Mesodermal cell (in vitro differentiated cells): ENCODE data around the gene CRELD1.

Experiments
- H3K27ac ChIP-seq: 2 replicates; pipeline ENCODE4 v1.7.0; 2013; ENCODE audit warnings: mild to moderate bottlenecking, low read depth, low read length, moderate library complexity; ENCODE audit not compliant: severe bottlenecking
- H3K36me3 ChIP-seq: 2 replicates; pipeline ENCODE4 v1.7.1; 2013; ENCODE audit warnings: mild to moderate bottlenecking, low read length, moderate library complexity; ENCODE audit not compliant: control insufficient read depth, insufficient read depth
- H3K4me1 ChIP-seq: one replicate; pipeline ENCODE4 v1.7.1; 2013; ENCODE audit warnings: mild to moderate bottlenecking, low read length; ENCODE audit not compliant: insufficient read depth, control insufficient read depth, poor library complexity, severe bottlenecking
- H3K4me3 ChIP-seq: 2 replicates; pipeline ENCODE4 v1.7.0; 2013; ENCODE audit warnings: low read length, control low read depth, mild to moderate bottlenecking; ENCODE audit not compliant: insufficient read depth, poor library complexity, severe bottlenecking; ENCODE audit errors: extremely low read depth
- H3K9me3 ChIP-seq: 2 replicates; pipeline ENCODE4 v1.7.1; 2013; ENCODE audit warnings: mild to moderate bottlenecking, low read length, moderate library complexity; ENCODE audit not compliant: control insufficient read depth
- WGBS, 2 experiments: methylation state at CpG; one replicate each; pipeline ENCODE4 v1.1.5; 2013; ENCODE audit warnings: missing lambda C conversion rate in 2 of 2; ENCODE audit not compliant: insufficient coverage in 2 of 2; 5-methylcytosine and 5-hydroxymethylcytosine counted together

Gene CRELD1

GRCh38 chr3:9916734-9917680 lies 16.6 kb upstream of the CRELD1 start, which contains the start of gene IL17RC:
TSS of gene IL17RC (plus strand) at chr3:9917098. CDS start at chr3:9917316, 218 bp downstream.
- Histone ChIP-seq H3K27ac (peak within 1 kb of the TSS; percentile 86), H3K4me1 (peaks cover 12% of the 10 kb centered on the region), H3K9me3 (no peaks in the 10 kb centered on the region), H3K36me3 (peaks cover 4% of the 10 kb centered on the region), H3K4me3 (peak within 1 kb of the TSS; percentile 45)
- WGBS, 2 experiments = 37 to 42% methylated on average over 11 to 13 of the region's 19 CpGs

GRCh38 chr3:9917820-9918219 lies 15.8 kb upstream of the CRELD1 start:
- peaks cover 12% of the 10 kb centered on the region for H3K4me1 ChIP-seq
- H3K9me3 ChIP-seq = no peaks in the 10 kb centered on the region
- no peak overlapping the region for H3K4me3 ChIP-seq
- no peak overlapping the region for H3K27ac ChIP-seq
- WGBS, 2 experiments = 97 to 98% methylated on average over 7 to 10 of the region's 10 CpGs
- H3K36me3 ChIP-seq = no peaks in the 10 kb centered on the region

GRCh38 chr3:9918261-9919038 lies 15.2 kb upstream of the CRELD1 start:
- 88 to 100% methylated on average over 1 to 3 of the region's 8 CpGs for WGBS, 2 experiments
- H3K4me1 ChIP-seq = peaks cover 12% of the 10 kb centered on the region
- no peaks in the 10 kb centered on the region for H3K36me3 ChIP-seq
- no peak overlapping the region for H3K27ac ChIP-seq
- no peaks in the 10 kb centered on the region for H3K9me3 ChIP-seq
- H3K4me3 ChIP-seq = no peak overlapping the region

DNA sequence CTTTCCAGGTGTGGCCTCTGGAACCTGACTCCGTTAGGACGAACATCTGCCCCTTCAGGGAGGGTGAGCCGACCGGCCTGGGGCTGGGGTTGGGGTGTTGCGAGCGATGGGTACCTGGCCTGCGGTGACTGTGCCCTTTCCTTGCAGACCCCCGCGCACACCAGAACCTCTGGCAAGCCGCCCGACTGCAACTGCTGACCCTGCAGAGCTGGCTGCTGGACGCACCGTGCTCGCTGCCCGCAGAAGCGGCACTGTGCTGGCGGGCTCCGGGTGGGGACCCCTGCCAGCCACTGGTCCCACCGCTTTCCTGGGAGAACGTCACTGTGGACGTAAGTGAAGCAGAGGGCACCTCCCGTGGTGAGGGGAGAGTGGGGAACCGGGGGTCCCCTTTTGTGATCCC lies 5.5 kb upstream of the CRELD1 start:
- no peak overlapping the region for H3K4me3 ChIP-seq
- no peak overlapping the region for H3K27ac ChIP-seq
- H3K4me1 ChIP-seq = no peaks in the 10 kb centered on the region
- WGBS, 2 experiments = 95 to 97% methylated on average over 17 to 19 of the region's 23 CpGs
- peaks cover 12% of the 10 kb centered on the region for H3K36me3 ChIP-seq
- no peaks in the 10 kb centered on the region for H3K9me3 ChIP-seq

DNA sequence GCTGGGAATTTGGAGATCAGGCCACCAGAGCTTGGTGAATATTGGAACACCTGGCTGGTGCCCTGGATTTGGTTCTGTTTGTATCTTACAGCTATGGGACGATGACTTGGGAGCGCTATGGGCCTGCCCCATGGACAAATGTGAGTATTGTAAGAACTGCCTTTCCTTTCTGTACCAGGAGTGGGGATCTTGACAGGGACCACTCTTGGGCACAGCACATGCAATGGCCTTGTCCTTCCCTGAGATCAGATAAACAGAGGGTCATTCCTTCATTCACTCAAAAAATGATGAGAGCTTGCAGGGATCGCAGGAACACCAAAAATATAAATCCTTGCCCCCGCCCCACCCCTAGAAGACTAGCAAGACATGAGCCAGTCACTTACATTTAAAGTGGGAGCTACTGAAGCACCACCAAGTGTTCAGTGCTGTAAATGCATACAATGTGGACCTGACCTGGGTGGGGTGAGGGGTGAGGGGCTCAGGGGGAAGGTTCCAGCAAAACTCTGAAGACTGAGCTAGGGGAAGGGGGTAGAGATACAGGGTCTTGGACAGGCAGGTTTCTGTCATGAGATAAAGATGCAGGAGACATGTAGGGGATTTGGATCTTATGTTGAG lies 2.7 kb upstream of the CRELD1 start:
- Histone ChIP-seq H3K27ac (no peak overlapping the region), H3K36me3 (peaks cover 19% of the 10 kb centered on the region), H3K4me3 (no peak overlapping the region), H3K4me1 (no peaks in the 10 kb centered on the region), H3K9me3 (no peaks in the 10 kb centered on the region)
- WGBS, 2 experiments = 91 to 94% methylated on average over 2 to 4 of the region's 4 CpGs

GRCh38 chr3:9932535-9932842 lies 1.1 kb upstream of the CRELD1 start:
- H3K9me3 ChIP-seq = no peaks in the 10 kb centered on the region
- no peaks in the 10 kb centered on the region for H3K4me1 ChIP-seq
- 40% methylated on average over 2 of the region's 13 CpGs; no CpG with 5 or more reads in 1 of the 2 experiments for WGBS, 2 experiments
- H3K4me3 ChIP-seq = peak overlapping the region; percentile 61
- H3K27ac ChIP-seq = peak overlapping the region; percentile 53
- peaks cover 33% of the 10 kb centered on the region for H3K36me3 ChIP-seq

- no peaks in the 10 kb centered on the region for H3K9me3 ChIP-seq
- WGBS, 2 experiments = 0 to 1% methylated on average over 57 to 74 of the region's 77 CpGs
- peak overlapping the region; percentile 61 for H3K4me3 ChIP-seq
- H3K36me3 ChIP-seq = peaks cover 37% of the 10 kb centered on the region
- H3K27ac ChIP-seq = peak overlapping the region; percentile 81
- H3K4me1 ChIP-seq = no peaks in the 10 kb centered on the region
Observed at GRCh38 chr3:9932843-9933560, 632 bp upstream of the CRELD1 start.

DNA sequence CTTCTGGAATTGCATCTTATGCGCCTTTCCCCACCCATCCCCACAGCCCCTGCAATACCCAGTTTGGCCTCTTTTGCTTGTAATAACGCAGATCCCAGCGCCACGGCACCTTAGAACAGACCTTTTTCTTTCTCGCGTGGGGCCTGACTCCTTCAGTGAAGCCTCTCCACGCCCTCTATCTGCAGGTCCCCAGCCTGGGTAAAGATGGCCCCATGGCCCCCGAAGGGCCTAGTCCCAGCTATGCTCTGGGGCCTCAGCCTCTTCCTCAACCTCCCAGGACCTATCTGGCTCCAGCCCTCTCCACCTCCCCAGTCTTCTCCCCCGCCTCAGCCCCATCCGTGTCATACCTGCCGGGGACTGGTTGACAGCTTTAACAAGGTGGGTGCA lies 594 bp downstream of the CRELD1 start:
- peak overlapping the region; percentile 61 for H3K4me3 ChIP-seq
- 52% methylated on average over 11 of the region's 11 CpGs for WGBS, 2 experiments
- no peaks in the 10 kb centered on the region for H3K9me3 ChIP-seq
- peaks cover 37% of the 10 kb centered on the region for H3K36me3 ChIP-seq
- H3K4me1 ChIP-seq = no peaks in the 10 kb centered on the region
- H3K27ac ChIP-seq = no peak overlapping the region

- 62 to 83% methylated on average over 3 to 4 of the region's 4 CpGs for WGBS, 2 experiments
- Histone ChIP-seq H3K36me3 (peaks cover 35% of the 10 kb centered on the region), H3K4me3 (no peak overlapping the region), H3K27ac (no peak overlapping the region), H3K4me1 (no peaks in the 10 kb centered on the region), H3K9me3 (no peaks in the 10 kb centered on the region)
Observed at GRCh38 chr3:9934993-9935392, 1.4 kb downstream of the CRELD1 start.

DNA sequence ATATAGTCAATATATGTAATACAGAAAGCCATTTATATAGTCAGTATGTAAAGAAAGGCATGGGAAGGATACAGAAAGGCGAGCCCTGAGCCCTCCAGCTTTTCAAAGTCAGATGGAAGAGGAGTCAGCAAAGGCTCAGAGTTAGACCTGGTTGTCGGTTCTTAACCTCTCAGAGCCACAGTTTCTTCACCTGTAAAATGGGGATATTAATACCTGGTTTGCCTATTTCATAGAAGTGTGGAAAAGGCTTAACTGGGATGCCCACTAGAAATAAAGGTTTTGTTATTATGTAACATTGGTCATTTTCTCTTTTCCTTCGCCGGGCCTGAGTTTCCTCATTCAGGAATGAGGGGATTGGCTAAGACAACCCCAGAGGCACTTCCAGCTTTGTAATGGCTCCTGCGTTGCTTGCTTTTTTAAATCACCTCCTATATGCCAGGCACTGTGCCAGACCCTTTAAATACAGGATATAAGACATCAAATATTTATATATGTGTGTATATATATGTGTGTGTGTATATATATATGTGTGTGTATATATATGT lies 2.4 kb downstream of the CRELD1 start:
- H3K36me3 ChIP-seq = peaks cover 30% of the 10 kb centered on the region
- no peaks in the 10 kb centered on the region for H3K4me1 ChIP-seq
- no peak overlapping the region for H3K27ac ChIP-seq
- H3K9me3 ChIP-seq = no peaks in the 10 kb centered on the region
- 100% methylated on average over 3 to 4 of the region's 5 CpGs for WGBS, 2 experiments
- no peak overlapping the region for H3K4me3 ChIP-seq
